ENCODE results near the gene DNAJC16.

DNA sequence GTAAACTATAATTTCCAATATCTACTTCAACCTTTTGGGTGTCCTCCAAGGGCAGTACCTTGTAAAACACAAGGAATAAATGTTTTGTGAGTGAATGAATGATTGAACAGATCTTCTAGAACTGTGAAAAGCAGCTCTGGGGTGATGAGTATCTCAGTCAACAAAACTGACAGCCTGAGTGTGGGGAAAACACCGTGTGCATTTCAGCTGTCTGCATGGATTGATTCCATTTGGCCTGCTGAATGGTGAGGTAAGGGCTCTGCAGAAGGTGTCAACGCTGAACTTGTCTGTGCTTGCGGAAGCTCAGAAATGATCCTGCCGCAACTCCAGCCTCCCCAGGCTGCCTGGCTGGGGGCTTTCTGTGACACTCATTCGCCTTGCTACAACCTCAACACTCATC is 65.6 kb downstream of the DNAJC16 start:
- TF ChIP-seq, protein P1, sequence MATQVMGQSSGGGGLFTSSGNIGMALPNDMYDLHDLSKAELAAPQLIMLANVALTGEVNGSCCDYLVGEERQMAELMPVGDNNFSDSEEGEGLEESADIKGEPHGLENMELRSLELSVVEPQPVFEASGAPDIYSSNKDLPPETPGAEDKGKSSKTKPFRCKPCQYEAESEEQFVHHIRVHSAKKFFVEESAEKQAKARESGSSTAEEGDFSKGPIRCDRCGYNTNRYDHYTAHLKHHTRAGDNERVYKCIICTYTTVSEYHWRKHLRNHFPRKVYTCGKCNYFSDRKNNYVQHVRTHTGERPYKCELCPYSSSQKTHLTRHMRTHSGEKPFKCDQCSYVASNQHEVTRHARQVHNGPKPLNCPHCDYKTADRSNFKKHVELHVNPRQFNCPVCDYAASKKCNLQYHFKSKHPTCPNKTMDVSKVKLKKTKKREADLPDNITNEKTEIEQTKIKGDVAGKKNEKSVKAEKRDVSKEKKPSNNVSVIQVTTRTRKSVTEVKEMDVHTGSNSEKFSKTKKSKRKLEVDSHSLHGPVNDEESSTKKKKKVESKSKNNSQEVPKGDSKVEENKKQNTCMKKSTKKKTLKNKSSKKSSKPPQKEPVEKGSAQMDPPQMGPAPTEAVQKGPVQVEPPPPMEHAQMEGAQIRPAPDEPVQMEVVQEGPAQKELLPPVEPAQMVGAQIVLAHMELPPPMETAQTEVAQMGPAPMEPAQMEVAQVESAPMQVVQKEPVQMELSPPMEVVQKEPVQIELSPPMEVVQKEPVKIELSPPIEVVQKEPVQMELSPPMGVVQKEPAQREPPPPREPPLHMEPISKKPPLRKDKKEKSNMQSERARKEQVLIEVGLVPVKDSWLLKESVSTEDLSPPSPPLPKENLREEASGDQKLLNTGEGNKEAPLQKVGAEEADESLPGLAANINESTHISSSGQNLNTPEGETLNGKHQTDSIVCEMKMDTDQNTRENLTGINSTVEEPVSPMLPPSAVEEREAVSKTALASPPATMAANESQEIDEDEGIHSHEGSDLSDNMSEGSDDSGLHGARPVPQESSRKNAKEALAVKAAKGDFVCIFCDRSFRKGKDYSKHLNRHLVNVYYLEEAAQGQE (IDR thresholded peaks at IDR 0.05; ENCODE audit: borderline replicate concordance in 1 of 2, low read depth in 1 of 2, low read length in 2 of 2): no peak
- TF ChIP-seq SMAD3 (CRISPR knock-in tag; IDR thresholded peaks at IDR 0.05): no peak
- TF ChIP-seq, protein P2, sequence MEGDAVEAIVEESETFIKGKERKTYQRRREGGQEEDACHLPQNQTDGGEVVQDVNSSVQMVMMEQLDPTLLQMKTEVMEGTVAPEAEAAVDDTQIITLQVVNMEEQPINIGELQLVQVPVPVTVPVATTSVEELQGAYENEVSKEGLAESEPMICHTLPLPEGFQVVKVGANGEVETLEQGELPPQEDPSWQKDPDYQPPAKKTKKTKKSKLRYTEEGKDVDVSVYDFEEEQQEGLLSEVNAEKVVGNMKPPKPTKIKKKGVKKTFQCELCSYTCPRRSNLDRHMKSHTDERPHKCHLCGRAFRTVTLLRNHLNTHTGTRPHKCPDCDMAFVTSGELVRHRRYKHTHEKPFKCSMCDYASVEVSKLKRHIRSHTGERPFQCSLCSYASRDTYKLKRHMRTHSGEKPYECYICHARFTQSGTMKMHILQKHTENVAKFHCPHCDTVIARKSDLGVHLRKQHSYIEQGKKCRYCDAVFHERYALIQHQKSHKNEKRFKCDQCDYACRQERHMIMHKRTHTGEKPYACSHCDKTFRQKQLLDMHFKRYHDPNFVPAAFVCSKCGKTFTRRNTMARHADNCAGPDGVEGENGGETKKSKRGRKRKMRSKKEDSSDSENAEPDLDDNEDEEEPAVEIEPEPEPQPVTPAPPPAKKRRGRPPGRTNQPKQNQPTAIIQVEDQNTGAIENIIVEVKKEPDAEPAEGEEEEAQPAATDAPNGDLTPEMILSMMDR (CRISPR knock-in tag; IDR thresholded peaks at IDR 0.05): no peak
- TF ChIP-seq POLR2A (IDR thresholded peaks at IDR 0.05; ENCODE audit: insufficient read depth in 1 of 2, low read depth in 2 of 2, low read length in 2 of 2): no peak
- TF ChIP-seq ZNF598 (CRISPR knock-in tag; IDR thresholded peaks at IDR 0.05; ENCODE audit: borderline replicate concordance): no peak

All from HepG2 (cell line).